Measurements from ENCODE around the gene CARS1. TPM values are rescaled to one million over a fixed set of nuclear protein-coding genes. Genes with fewer than 3 reads are reported as not detected.

CARS1 gene
- total and polyA plus RNA-seq, 2 experiments from 2014 or later, result 72.9 to 95.9 TPM

DNA sequence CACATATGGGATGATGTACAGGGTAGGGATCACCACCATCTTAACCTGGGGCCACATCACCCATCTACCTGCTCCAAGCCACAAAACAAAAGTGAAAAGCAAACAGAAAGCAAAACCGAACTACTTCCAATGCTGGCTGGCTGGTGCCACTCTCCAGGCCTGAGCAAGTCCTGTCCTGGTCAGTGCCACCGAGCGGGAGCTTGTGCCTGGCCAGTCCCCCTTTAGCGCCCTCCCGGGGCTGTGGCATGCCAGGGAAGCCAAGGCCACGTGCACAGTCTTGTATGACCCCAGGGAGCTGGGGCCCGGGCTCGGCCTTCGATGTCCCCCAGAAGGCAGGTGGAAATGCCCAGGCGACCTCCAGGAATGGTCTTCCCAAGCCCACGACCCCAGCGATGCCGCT lies 47.2 kb downstream of the CARS1 start:
- peaks cover 80% of the 10 kb centered on the region for H3K36me3 Mint-ChIP-seq (ENCODE audit: low read depth)

More for the DNA sequence above, 47.2 kb downstream of the CARS1 start:
- H3K9me3 Mint-ChIP-seq, result no peaks in the 10 kb centered on the region
- peaks cover 5% of the 10 kb centered on the region for H3K27me3 Mint-ChIP-seq (ENCODE audit: insufficient read depth, low read depth, poor library complexity)
- TF ChIP-seq, protein P1, sequence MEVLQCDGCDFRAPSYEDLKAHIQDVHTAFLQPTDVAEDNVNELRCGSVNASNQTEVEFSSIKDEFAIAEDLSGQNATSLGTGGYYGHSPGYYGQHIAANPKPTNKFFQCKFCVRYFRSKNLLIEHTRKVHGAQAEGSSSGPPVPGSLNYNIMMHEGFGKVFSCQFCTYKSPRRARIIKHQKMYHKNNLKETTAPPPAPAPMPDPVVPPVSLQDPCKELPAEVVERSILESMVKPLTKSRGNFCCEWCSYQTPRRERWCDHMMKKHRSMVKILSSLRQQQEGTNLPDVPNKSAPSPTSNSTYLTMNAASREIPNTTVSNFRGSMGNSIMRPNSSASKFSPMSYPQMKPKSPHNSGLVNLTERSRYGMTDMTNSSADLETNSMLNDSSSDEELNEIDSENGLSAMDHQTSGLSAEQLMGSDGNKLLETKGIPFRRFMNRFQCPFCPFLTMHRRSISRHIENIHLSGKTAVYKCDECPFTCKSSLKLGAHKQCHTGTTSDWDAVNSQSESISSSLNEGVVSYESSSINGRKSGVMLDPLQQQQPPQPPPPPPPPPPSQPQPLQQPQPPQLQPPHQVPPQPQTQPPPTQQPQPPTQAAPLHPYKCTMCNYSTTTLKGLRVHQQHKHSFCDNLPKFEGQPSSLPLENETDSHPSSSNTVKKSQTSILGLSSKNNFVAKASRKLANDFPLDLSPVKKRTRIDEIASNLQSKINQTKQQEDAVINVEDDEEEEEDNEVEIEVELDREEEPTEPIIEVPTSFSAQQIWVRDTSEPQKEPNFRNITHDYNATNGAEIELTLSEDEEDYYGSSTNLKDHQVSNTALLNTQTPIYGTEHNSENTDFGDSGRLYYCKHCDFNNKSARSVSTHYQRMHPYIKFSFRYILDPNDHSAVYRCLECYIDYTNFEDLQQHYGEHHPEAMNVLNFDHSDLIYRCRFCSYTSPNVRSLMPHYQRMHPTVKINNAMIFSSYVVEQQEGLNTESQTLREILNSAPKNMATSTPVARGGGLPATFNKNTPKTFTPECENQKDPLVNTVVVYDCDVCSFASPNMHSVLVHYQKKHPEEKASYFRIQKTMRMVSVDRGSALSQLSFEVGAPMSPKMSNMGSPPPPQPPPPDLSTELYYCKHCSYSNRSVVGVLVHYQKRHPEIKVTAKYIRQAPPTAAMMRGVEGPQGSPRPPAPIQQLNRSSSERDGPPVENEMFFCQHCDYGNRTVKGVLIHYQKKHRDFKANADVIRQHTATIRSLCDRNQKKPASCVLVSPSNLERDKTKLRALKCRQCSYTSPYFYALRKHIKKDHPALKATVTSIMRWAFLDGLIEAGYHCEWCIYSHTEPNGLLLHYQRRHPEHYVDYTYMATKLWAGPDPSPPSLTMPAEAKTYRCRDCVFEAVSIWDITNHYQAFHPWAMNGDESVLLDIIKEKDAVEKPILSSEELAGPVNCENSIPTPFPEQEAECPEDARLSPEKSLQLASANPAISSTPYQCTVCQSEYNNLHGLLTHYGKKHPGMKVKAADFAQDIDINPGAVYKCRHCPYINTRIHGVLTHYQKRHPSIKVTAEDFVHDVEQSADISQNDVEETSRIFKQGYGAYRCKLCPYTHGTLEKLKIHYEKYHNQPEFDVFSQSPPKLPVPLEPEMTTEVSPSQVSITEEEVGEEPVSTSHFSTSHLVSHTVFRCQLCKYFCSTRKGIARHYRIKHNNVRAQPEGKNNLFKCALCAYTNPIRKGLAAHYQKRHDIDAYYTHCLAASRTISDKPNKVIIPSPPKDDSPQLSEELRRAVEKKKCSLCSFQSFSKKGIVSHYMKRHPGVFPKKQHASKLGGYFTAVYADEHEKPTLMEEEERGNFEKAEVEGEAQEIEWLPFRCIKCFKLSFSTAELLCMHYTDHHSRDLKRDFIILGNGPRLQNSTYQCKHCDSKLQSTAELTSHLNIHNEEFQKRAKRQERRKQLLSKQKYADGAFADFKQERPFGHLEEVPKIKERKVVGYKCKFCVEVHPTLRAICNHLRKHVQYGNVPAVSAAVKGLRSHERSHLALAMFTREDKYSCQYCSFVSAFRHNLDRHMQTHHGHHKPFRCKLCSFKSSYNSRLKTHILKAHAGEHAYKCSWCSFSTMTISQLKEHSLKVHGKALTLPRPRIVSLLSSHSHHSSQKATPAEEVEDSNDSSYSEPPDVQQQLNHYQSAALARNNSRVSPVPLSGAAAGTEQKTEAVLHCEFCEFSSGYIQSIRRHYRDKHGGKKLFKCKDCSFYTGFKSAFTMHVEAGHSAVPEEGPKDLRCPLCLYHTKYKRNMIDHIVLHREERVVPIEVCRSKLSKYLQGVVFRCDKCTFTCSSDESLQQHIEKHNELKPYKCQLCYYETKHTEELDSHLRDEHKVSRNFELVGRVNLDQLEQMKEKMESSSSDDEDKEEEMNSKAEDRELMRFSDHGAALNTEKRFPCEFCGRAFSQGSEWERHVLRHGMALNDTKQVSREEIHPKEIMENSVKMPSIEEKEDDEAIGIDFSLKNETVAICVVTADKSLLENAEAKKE (CRISPR knock-in tag; IDR thresholded peaks at IDR 0.05), result no peak
- TF ChIP-seq, protein P2, sequence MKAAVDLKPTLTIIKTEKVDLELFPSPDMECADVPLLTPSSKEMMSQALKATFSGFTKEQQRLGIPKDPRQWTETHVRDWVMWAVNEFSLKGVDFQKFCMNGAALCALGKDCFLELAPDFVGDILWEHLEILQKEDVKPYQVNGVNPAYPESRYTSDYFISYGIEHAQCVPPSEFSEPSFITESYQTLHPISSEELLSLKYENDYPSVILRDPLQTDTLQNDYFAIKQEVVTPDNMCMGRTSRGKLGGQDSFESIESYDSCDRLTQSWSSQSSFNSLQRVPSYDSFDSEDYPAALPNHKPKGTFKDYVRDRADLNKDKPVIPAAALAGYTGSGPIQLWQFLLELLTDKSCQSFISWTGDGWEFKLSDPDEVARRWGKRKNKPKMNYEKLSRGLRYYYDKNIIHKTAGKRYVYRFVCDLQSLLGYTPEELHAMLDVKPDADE (IDR thresholded peaks at IDR 0.05), result no peak
- TF ChIP-seq POLR2AphosphoS5 (IDR thresholded peaks at IDR 0.05; ENCODE audit: low read depth) (no peak), EZH2phosphoT487 (IDR thresholded peaks at IDR 0.05; ENCODE audit: unreplicated experiment) (no peak), STAT1 (IDR thresholded peaks at IDR 0.05; ENCODE audit: unreplicated experiment) (no peak), NANOG (IDR thresholded peaks at IDR 0.05; ENCODE audit: borderline replicate concordance) (no peak), ZNF331 (CRISPR knock-in tag; IDR thresholded peaks at IDR 0.05; ENCODE audit: low read depth) (no peak), CREB1 (CRISPR knock-in tag; IDR thresholded peaks at IDR 0.05; ENCODE audit: low read depth) (no peak)
- TF ChIP-seq, protein P3, sequence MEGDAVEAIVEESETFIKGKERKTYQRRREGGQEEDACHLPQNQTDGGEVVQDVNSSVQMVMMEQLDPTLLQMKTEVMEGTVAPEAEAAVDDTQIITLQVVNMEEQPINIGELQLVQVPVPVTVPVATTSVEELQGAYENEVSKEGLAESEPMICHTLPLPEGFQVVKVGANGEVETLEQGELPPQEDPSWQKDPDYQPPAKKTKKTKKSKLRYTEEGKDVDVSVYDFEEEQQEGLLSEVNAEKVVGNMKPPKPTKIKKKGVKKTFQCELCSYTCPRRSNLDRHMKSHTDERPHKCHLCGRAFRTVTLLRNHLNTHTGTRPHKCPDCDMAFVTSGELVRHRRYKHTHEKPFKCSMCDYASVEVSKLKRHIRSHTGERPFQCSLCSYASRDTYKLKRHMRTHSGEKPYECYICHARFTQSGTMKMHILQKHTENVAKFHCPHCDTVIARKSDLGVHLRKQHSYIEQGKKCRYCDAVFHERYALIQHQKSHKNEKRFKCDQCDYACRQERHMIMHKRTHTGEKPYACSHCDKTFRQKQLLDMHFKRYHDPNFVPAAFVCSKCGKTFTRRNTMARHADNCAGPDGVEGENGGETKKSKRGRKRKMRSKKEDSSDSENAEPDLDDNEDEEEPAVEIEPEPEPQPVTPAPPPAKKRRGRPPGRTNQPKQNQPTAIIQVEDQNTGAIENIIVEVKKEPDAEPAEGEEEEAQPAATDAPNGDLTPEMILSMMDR (conservative IDR thresholded peaks at IDR 0.05; ENCODE audit: low read depth in 2 of 2), result no peak
- Histone ChIP-seq H3K4me2 (no peak overlapping the region), H3K9me2 (ENCODE audit: insufficient read depth) (no peaks in the 10 kb centered on the region), H2AFZ (no peak overlapping the region), H3K27ac (ENCODE audit: low read depth) (no peak overlapping the region), H3K79me2 (replicated peaks; ENCODE audit: insufficient read depth) (no peaks in the 10 kb centered on the region), H4K20me1 (replicated peaks; ENCODE audit: insufficient read depth) (no peaks in the 10 kb centered on the region; the same call in 1 of the 2 replicates), H3K36me3 (ENCODE audit: insufficient read depth) (peaks cover 27% of the 10 kb centered on the region), H3F3A (replicated peaks; ENCODE audit: low read depth) (0 out of 2 replicates have a peak, but pooled peaks cover 3% of the 10 kb centered on the region), H3K4me1 (ENCODE audit: insufficient read depth) (no peaks in the 10 kb centered on the region), H3K27me3 (ENCODE audit: insufficient read depth) (no peaks in the 10 kb centered on the region), H3K4me3 (no peak overlapping the region)
- DNase-seq (ENCODE audit: low spot score) (no peak), ATAC-seq (no peak)
- no peak overlapping the region for H3K27ac Mint-ChIP-seq
- no peaks in the 10 kb centered on the region for H3K4me1 Mint-ChIP-seq
- no peak overlapping the region for H3K4me3 Mint-ChIP-seq

Measured in GM23338 (cell line).